ENCODE measurements around the gene CNTNAP2.

Gene CNTNAP2

DNA sequence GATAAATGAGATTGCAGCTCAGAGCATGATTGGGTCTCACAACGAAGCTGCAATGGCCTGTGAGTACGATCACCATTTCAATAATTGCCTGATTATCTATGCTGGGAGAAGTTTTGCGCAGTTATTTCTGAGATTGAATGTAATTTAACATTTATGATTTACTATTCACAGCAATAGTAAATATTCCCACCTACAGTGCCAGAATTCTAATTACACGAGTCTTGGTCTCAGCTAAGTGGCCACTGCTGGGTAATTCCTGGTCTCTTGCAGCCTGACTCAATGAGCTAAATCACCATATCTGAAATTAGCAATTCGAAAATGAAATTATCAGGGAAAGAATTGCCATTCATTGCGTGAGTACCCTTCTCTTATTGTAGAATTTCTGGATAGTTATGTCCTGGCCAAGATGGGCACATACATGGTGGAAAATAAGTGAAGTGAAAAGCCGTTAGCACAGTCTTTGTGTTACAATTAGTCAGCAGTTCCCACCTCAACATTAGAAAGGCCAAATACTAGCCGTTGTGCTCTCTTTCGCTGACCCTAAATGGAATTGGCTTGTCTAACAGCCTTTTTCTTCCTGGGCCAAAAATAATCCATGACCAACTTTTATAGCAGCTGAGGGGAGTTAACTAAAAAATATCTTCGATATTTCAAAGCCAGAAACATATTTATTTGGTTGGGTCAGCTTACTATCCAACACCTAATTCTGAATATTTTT lies 1793.0 kb downstream of the CNTNAP2 start:
- DNase-seq: no peak

DNA sequence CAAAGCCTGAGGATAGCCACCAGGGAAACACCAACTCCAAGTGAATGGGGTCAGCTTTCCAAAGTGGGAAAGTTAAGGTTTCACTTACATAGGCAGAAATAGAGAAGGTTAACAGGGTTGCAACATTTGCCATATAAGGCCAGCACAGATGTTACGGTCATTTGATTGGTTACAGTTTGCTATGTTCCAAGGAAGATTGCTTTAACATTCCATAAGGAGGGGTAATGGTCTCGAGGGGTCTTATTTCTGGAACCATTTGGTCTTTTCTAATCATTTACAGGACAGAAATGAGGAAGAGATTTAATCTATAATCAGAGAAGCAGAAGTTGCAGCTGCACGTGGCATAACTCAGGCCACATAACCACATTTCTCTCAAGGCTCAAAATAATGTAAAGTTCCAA lies 1794.6 kb downstream of the CNTNAP2 start:
- no peak for DNase-seq

DNA sequence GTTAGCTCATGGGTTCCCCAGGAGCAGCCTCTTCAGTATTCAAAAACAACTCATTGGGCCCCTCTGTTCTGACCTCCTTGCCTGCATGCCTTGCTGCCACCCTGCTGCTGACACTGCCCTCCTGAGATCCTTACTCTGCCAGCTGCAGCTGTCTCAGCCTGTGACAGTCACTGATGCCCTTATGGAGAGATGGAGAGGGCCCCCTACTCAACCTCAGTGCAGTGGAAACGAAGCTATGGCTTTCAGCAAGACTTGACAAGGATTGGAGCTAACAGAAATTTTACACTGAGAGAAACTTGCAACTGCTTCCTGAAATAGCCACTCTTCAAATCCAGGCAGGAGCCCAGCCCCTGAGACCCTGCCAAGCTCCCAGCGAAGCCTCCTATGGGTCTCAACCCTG lies 1795.7 kb downstream of the CNTNAP2 start:
- no peak for DNase-seq

DNA sequence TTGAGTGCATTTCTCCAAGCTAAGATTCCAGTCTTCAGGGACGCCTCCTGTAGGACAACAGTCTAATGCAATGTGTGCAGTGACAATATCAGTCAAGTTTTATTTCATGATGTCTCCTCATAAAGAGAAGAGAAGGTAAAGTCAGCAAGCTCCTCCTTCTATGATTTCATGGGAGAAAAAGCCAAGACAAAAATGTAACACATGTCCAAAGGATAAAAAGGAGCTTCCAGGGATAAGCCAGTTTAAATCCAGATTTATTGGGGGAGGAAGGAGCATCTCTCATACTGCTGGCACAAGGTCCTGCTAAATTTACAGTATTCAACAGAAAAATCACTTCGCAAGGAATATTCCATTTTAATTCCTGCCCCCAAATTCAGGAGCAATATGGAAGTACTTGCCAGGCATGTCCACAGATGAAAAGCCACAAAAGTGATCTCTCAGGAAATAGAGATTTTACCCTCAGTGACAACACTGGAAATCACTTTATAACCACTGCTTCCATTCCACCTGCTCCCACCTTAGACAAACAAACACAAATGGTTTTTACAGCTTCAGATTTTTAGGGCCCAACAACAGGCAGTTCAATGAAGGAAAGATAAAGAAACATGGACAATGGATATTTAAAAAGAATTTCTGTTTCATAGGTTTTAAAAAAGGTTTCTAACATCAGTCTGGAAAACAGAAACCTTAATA lies 1796.5 kb downstream of the CNTNAP2 start:
- DNase-seq: no peak

DNA sequence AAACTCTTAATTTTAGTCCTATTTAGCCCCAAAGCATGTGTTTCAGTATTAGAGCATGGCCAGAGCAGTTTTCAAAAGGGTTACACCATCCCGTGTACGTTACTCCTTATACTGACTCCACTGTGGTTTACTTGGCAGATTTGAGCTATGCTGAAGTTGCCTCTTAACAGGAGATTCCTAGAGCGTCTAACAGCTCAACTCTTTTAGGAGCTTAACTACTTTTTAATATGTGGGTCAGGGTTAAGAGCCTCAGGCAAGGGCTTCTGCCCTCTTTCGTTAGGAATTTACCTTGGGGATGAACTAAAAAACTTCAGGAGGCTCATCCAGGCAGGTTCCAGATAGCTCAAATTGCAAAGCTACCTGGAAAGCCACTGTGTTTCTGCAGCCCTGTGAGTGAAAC lies 1799.2 kb downstream of the CNTNAP2 start:
- no peak for DNase-seq

DNA sequence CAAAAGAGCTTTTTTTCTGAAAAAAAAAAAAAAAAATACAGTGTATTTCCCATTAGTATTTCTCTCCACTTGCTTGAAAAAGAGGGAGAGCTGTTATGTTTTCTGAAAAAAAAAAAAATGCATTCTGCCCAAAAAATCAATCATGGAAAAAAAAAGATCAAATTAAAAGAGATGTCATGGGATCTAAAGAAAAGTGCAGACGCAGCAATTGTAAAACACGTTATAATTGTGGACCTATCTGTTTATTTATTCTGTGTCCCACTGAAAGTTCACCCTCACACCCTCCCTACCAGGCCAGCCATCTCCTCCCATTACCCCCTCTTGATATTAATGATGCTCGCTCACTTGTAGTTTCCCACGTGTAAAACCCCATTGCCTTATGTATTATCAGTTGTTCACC lies 1800.0 kb downstream of the CNTNAP2 start:
- DNase-seq: no peak

DNA sequence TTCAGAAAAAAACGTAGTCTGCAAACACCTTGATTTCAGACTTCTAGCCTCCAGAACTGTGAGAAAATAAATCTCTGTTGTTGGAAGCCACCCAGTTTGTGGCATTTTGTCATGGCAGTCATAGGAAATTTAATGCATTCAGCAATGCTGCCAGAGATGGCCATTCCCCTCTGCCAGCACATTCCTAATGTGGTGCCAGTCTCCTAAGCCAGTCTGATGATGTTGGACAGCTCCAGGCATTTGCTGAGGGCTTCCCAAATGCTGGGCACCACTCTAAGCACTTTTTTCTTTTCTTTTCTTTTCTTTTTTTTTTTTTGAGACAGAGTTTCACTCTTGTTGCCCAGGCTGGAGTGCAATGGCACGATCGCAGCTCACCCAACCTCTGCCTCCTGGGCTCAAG lies 1807.2 kb downstream of the CNTNAP2 start:
- no peak for DNase-seq

DNA sequence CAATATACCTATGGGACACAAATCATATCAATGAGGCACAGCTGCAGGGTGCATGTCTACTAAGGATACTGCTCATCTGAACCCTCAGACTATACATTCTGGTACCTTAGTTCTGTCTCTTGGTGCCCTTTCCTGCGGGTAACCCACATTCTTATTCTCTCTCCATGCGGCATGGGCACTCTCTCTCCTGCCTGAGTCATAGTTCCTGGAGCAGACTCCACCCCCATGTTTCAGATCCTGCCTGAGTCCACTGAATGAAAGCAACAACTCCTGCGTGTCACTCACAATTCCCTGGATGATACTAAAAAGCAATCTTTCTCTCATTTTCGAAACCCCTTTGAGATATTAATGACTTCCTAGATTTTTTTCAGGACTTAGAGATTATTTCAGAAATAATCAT lies 1820.8 kb downstream of the CNTNAP2 start:
- DNase-seq: no peak

DNA sequence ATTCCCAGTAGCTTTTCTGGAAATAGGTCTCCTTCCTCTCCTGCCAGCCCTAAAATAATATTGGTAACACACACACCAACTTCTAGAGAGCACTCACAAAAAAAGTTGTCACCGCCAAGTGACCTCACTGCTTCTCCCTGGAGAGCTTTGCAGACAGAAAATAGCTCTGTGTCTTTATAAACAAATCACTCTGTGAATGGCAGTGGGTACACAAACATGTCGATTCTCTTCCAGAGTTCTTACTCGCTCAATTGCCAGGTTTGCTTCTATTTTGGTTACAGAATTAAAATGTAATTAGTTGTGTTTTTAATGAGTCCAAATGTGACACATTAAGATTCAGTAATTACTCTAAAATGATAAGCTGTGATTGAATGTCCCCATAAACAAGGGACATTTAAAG lies 1824.8 kb downstream of the CNTNAP2 start:
- no peak for DNase-seq

DNA sequence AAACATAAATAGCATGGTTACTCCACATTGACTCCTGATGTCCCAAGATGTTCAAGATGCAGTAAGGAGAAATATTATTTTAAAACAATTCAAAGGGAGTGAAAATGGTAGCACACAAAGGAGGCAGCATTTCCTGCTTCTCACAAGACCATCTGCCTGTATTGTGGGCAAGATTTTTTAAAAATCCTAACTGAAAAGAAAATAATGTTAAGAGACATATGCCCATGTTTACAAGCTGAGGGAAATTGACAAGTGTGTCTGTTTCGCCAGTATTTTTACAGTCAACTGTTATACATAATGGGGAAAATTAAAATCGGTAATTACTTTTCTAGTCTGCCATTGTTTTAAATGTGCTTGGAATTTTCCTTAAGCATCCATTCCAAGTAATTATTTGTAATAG lies 1827.7 kb downstream of the CNTNAP2 start:
- DNase-seq: no peak

DNA sequence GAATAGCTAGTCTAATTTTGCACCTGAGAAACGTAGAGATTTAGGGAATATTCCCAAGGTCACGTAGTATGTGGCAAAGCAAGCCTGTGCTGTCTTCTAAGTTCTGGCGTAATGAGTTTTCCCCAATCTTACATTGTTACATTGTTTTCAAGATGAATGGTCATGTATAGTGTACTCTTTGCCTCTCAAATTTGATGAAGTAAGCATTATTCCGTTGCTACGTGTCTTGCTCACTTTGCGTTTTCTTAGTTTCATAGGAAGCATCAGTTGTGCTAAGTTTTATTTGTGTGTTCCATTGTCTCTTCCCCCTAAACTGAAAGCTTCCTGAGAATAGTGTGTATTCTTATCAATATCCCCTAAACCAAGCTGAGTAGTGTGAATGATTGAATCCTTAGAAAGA lies 1836.3 kb downstream of the CNTNAP2 start:
- no peak for DNase-seq

DNA sequence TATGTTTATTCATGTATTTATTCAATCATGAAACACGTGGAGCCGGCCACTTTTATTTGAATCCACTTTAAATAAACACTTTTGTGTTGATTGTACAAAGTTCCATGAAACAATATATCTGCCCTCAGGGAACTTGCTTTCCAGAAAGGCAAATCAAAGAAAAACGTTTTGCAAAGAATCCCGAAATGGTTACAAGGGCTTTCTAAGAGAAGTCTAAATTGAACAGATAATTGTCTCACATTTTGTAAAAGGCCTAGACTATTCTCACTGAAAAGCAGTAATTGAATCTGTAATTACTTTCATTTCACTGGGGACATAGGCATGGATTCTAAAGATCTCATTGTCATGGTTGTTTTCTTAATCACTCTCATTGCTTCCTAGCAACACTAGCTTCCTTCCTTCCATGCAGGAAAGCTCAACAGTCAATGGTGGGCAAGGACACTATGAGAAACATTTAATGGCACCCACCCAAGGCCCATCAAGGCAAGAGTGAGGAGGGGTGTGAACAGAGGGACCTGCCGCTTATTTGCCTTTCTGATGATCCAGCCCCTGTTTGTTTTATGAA lies 1851.5 kb downstream of the CNTNAP2 start:
- no peak for DNase-seq

DNA sequence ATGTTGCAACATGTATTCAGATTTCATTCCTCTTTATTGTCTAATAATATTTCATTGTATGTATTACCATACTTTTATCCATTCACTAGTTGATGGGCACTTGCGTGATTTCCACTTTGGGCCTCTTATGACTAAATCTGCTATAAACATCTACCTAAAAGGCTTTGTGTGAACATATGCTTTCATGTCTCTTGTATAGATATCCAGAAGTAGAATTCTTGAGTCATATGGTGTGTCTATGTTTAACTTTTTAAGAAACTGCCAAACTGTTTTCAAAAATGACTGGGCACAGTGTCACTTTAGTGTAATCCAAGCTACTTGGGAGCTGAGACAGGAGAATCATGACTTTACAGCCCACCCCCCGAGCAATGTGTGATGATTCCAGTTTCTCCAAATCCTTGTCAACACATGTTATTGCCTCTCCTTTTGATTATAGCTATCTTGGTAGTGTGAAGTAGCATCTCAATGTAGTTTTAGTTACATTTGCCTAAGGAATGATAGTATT lies 1855.1 kb downstream of the CNTNAP2 start:
- no peak for DNase-seq

DNA sequence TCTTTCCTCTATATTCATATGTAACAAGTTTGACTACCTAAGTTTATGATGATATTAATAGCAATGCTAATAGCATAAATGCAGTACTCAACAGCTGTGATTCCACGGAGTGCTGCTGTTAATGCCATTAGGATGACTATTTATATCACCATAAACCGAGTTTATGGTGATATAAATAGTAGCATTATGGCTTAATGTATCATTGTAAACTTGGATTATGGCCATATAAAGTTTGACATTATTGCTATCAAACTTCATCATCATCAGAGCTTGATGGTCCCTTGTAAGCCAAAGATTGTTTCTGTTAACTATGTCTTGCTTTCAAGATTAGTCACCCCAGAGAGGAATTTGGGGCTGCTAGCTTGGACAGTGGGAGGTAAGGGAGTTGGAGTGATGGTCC lies 1861.6 kb downstream of the CNTNAP2 start:
- DNase-seq: no peak

DNA sequence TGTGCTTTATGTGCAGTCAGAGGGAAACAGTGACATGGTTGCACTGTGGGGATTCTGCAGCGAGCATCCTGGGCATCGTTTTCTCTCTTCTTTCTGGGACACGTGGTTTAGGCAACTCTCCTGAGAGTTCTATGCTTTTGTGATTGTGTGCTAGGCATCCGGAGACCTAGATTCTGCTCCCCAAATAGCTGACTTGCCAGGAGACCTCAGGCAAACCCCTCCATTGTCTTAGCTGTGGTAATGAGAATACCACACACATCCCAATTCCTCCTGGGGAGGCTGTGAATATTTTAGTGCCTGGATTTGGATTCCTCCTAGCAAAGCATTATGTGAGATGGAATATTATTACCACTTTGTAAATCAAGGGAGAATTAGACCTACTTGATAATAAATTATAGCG lies 1862.0 kb downstream of the CNTNAP2 start:
- no peak for DNase-seq

DNA sequence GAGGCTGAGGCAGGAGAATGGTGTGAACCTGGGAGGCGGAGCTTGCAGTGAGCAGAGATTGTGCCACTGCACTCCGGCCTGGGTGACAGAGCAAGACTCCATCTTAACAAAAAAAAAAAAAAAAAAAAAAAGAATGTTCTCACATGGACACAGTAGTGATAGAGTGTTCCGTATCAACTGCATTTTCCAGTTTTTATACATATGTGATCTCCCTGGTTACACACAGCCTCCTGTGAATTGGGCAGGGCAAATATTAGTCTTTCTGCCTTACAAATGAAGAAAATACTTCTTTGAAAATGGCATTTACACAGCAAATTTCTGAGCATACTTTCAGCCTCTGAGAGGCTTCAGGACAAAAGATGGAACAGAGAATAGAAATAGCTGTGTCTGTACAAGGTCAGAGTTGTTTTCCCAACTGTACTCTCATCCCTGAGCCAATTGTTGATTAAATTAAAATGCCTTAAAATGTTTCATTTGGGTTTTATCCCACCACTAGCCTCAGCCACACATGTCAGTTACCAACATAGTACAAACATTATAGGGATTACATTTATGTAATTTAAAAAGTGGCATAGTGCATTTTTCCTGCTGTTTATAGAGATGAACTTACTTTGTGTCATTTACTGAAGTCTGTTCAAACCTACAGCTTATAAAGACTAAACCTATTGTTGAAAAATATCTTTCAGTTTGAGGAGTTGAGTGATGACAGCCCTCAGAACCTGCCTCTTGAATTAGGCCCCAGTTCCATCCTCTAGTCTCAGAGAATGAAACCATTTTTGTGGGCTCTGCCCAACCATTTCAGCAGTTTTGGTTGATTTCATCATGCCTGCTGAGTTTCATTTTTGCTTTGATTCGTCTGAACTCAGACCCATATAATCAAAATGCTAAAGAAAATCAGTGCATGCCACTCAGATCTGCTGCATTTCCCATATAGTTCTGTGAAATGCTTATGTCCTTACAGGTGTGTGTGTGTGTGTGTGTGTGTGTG lies 1864.5 kb downstream of the CNTNAP2 start:
- no peak for DNase-seq

DNA sequence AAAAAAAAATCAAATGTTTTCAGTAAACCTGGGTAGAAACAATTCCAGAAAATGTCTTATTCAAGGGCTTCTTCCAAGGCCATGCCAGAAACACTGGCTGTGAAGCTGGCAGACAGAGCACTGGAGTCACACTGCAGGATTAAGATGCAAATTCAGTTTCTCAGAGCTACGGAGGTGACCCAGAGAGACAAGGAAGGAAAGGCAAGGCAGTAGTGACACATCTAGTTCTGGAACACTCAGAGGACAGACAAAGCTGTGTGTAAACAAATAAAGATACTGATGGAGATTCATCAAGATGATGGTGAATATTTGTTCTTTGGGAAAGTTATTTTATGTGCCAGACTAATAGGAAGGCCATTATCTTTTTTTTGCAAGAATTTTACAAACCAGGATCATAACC lies 1865.7 kb downstream of the CNTNAP2 start:
- no peak for DNase-seq

DNA sequence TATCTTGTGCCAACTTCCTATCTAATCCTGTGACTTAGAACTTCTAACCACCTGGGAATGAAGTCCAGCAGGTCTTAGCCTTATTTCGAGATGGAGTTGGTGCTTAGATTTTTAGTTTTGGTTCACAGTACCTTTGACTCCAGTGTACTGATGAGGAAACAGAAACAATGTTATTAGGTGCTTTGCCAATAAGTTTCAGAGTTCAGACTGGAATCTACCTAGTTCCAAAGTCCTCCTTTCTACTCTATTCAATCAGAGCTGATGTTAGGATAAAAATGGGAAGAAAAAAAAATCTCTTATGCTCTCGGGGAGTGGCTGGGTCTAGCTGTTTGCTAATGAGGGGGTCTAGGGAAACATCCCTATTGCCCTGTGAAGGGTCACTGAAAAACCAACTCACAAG lies 1867.7 kb downstream of the CNTNAP2 start:
- no peak for DNase-seq

DNA sequence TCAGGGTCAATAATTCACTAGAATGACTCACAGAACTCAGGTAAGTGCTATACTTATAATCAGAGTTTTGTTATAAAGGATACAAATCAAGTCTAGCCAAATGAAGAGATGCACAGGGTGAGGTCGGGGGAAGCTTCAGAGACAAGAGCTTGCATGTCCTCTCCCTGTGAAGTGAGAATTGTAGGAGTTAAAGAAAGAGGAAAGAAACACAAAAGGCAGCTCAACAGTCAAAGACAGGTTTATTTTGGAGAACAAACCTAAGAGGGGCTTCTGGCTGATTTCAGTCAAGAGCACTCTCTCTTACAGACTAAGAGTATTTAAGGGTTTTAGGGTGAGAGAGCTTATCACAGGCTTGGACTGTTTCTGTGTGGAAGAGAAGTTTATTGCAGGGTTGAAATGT lies 1873.5 kb downstream of the CNTNAP2 start:
- no peak for DNase-seq

DNA sequence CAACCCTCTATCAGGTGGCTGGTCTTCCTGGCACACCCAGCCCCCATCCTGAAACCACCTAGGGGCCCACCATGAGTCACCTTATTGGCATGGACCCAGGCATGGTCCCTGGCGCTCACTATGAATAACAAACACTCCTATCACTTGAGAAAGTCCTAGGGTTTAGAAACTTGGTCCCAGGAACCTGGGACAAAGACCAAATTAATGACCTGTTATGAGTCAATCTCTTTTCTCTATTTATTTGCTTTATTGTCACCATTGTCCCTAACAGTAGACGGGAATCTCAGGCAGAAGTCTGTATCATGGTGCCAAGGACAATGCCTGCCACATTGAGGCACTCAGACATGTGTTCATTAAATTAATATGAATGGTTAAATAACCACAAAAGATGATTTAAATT lies 1874.3 kb downstream of the CNTNAP2 start:
- no peak for DNase-seq

DNA sequence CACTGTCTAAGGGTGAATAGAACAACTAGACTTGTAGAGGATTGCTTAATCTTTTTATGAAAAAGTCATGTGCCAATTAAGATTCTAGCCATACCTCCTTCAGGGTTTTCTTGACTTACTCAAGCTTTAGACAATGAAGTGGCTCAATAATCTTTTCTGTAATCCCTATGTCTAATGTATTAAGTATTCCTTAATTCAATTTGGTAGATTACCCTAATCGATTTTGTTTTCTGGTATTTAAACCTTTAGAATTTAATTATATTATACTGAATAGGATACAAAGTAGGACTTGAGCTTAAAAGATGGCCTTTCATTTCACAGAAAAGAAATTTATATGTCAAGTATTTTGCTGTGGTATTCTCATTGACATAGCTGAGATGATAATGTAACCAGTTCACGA lies 1876.1 kb downstream of the CNTNAP2 start:
- DNase-seq: no peak

DNA sequence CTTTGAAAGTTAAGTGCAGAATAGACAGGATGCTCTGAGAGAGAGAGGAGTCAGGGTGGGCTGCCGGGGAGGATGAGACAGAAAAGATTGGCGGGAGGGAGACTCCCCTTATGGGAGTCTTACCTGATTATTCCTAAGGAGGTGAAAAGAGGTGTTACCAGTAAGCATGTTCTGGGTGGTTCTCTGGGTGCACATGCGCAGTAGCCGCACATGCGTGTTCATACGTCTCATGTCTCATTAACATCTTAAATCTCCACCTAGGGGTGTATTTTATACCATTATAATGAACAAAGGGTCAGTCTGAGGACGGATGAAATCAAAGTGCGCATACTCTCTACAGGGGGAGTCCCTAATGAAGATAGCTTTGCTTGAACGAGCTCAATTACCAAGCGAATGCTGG lies 1881.0 kb downstream of the CNTNAP2 start:
- DNase-seq: no peak

DNA sequence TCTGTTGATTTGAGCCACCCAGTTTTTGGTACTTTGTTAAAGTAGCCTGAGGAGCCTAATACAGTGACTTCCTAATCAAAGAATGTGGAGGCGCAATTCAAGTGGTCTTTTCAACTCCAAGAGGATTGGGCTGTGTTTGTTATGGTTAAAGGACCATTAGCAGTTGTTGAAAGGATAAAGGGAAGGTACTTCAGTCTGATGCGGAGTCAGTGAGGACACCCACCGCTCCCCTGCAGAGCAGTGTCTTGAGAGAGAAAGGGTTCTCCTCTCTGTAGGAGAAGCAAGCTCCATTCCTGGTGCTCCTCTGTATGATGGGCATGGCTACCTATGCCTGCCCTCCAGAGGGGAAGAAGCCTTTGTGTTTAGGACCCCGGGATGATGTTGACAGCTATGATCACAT lies 1883.4 kb downstream of the CNTNAP2 start:
- DNase-seq: no peak
